ENCODE results near the gene MARCHF4. TPM values are rescaled to one million over a fixed set of nuclear protein-coding genes. Genes with fewer than 3 reads are reported as not detected.

The MARCHF4 gene
- polyA plus RNA-seq, 1 donor (not counting 4 experiments of a cell fraction or from before 2014, with no cell fraction given) = 5.3 TPM

GRCh38 chr2:216344206-216344949, 27.9 kb downstream of the MARCHF4 start:
- TF ChIP-seq CTCF (optimal IDR thresholded peaks at IDR 0.05 in 1 of 3, IDR thresholded peaks at IDR 0.05 in 1 of 3, conservative IDR thresholded peaks at IDR 0.05 in 1 of 3; ENCODE audit: extremely low read depth in 1 of 3, insufficient read depth in 2 of 3, low read length in 3 of 3) (no peak), EZH2 (IDR thresholded peaks at IDR 0.05; ENCODE audit: low read length) (no peak)
- Histone ChIP-seq H3K9me1 (ENCODE audit: control insufficient read depth, extremely low read depth, insufficient read depth, low read length) (peaks cover 2% of the 10 kb centered on the region), H3K79me2 (ENCODE audit: control insufficient read depth, insufficient read depth, low read length) (no peaks in the 10 kb centered on the region), H2AFZ (ENCODE audit: control insufficient read depth, low read length) (no peak overlapping the region), H4K20me1 (ENCODE audit: control insufficient read depth, extremely low read depth, insufficient read depth, low read length) (peaks cover 1% of the 10 kb centered on the region), H3K27ac (ENCODE audit: control insufficient read depth, insufficient read depth, low read length) (no peak overlapping the region), H3K4me1 (ENCODE audit: control insufficient read depth, extremely low read depth, insufficient read depth, low read length) (peaks cover 25% of the 10 kb centered on the region), H3K27me3 (ENCODE audit: control insufficient read depth, extremely low read depth, insufficient read depth, low read length) (no peaks in the 10 kb centered on the region), H3K36me3 (ENCODE audit: control insufficient read depth in 2 of 2, extremely low read depth in 1 of 2, insufficient read depth in 2 of 2, low read length in 2 of 2) (no peaks in the 10 kb centered on the region), H3K9ac (ENCODE audit: control insufficient read depth, extremely low read depth, insufficient read depth, low read length) (no peak overlapping the region), H3K4me3 (ENCODE audit: control insufficient read depth in 2 of 3, extremely low read depth in 1 of 3, insufficient read depth in 2 of 3, low read depth in 1 of 3, low read length in 3 of 3) (no peak overlapping the region), H3K4me2 (ENCODE audit: control insufficient read depth, extremely low read depth, insufficient read depth, low read depth, low read length) (no peak overlapping the region), H3K9me3 (ENCODE audit: control insufficient read depth, low read depth, low read length) (no peaks in the 10 kb centered on the region)
- dilution Hi-C loops (cut with MboI; ENCODE audit: extremely low pct_ligation_motif_present, low sequenced_read_pairs) = no loop called here
- DNase-seq (ENCODE audit: low read depth, low spot score) = no peak
- no peak for FAIRE-seq

- Histone ChIP-seq H3K9me1 (ENCODE audit: control insufficient read depth, extremely low read depth, insufficient read depth, low read length) (no peaks in the 10 kb centered on the region), H4K20me1 (ENCODE audit: control insufficient read depth, extremely low read depth, insufficient read depth, low read length) (no peaks in the 10 kb centered on the region), H3K9me3 (ENCODE audit: control insufficient read depth, low read depth, low read length) (no peaks in the 10 kb centered on the region), H3K79me2 (ENCODE audit: control insufficient read depth, insufficient read depth, low read length) (no peaks in the 10 kb centered on the region), H3K36me3 (ENCODE audit: control insufficient read depth in 2 of 2, extremely low read depth in 1 of 2, insufficient read depth in 2 of 2, low read length in 2 of 2) (no peaks in the 10 kb centered on the region), H2AFZ (ENCODE audit: control insufficient read depth, low read length) (no peak overlapping the region), H3K4me2 (ENCODE audit: control insufficient read depth, extremely low read depth, insufficient read depth, low read depth, low read length) (no peak overlapping the region), H3K4me1 (ENCODE audit: control insufficient read depth, extremely low read depth, insufficient read depth, low read length) (peaks cover 15% of the 10 kb centered on the region), H3K27me3 (ENCODE audit: control insufficient read depth, extremely low read depth, insufficient read depth, low read length) (no peaks in the 10 kb centered on the region), H3K9ac (ENCODE audit: control insufficient read depth, extremely low read depth, insufficient read depth, low read length) (no peak overlapping the region), H3K4me3 (ENCODE audit: control insufficient read depth in 2 of 3, extremely low read depth in 1 of 3, insufficient read depth in 2 of 3, low read depth in 1 of 3, low read length in 3 of 3) (no peak overlapping the region), H3K27ac (ENCODE audit: control insufficient read depth, insufficient read depth, low read length) (no peak overlapping the region)
- FAIRE-seq (no peak), DNase-seq (ENCODE audit: low read depth, low spot score) (no peak)
- dilution Hi-C loops (cut with MboI; ENCODE audit: extremely low pct_ligation_motif_present, low sequenced_read_pairs) = no loop called here
- TF ChIP-seq EZH2 (IDR thresholded peaks at IDR 0.05; ENCODE audit: low read length) (no peak), CTCF (optimal IDR thresholded peaks at IDR 0.05 in 1 of 3, IDR thresholded peaks at IDR 0.05 in 1 of 3, conservative IDR thresholded peaks at IDR 0.05 in 1 of 3; ENCODE audit: extremely low read depth in 1 of 3, insufficient read depth in 2 of 3, low read length in 3 of 3) (no peak)
Observed at GRCh38 chr2:216343221-216343980, 28.9 kb downstream of the MARCHF4 start.
